T47D (cell line): ENCODE data around the gene DGKB.
"Not testable (repeated sequence)": the region's sequence is repeated elsewhere in the genome, so short reads cannot be mapped to it uniquely, and the experiment has no call there.

ENCODE experiments used
- DNase-seq, 2 experiments: peaks; one replicate each; pipeline versions ENCODE4 v3.0.0 to v3.0.0-alpha.2; 2011 to 2012; ENCODE audit warnings: low read depth in 1 of 2, low spot score in 1 of 2
- JUND ChIP-seq: IDR thresholded peaks from 2 replicates; pipeline ENCODE4 v1.6.1; 2012; ENCODE audit warnings: low read depth
- in situ Hi-C: cut with HindIII; loops from 2 replicates; pipeline ENCODE4 v1.10.0; 2016; ENCODE audit warnings: low sequenced_read_pairs, low pct_unique_long_range_greater_than_20kb

DGKB gene

DNA sequence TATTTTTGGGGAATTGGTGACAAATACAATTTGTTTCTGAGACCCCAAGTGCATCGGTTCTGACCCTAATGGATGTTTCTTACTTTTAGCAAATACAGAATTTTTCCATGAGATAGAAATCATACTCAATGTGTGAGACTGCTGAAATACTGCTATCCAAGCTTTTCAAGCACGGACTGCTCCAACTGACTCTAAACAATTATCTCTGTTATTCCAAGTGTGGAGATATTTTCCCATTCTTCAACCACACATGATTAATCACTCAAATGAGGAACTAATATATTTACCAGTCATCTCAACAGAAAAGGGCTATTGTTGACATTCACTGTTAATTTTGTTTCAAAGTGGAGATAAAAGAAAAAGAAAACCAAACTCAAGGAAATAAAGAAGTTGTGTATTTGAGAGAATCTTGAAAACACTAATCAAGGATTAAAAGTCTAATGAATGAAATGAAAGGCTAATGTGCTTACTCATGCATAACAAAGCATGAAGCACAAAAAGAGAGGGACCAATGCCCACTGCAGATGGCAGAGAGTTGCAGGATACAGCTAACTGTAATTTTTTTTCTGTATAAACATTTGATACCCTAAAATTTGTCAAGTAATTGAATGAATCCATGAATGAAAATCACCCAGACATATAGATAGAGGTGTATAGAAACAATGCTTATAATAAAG is 423.6 kb downstream of the DGKB start:
- no peak for DNase-seq
- no peak for TF ChIP-seq JUND
- in situ Hi-C loops = no loop called here

DNA sequence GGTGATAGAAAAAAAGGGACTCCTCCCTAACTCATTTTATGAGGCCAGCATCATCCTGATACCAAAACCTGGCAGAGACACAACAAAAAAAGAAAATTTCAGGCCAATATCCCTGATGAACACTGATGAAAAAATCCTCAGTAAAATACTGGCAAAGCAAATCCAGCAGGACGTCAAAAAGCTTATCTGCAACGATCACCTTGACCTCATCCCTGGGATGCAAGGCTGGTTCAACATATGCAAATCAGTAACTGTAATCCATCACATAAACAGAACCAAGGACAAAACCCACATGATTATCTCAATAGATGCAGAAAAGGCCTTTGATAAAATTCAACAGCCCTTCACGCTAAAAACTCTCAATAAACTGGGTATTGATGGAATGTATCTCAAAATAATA is 440.8 kb downstream of the DGKB start:
- in situ Hi-C loops, DNase-seq: not testable (repeated sequence)

GRCh38 chr7:14458846-14459245 is 443.7 kb downstream of the DGKB start:
- in situ Hi-C loops, DNase-seq: not testable (repeated sequence)

DNA sequence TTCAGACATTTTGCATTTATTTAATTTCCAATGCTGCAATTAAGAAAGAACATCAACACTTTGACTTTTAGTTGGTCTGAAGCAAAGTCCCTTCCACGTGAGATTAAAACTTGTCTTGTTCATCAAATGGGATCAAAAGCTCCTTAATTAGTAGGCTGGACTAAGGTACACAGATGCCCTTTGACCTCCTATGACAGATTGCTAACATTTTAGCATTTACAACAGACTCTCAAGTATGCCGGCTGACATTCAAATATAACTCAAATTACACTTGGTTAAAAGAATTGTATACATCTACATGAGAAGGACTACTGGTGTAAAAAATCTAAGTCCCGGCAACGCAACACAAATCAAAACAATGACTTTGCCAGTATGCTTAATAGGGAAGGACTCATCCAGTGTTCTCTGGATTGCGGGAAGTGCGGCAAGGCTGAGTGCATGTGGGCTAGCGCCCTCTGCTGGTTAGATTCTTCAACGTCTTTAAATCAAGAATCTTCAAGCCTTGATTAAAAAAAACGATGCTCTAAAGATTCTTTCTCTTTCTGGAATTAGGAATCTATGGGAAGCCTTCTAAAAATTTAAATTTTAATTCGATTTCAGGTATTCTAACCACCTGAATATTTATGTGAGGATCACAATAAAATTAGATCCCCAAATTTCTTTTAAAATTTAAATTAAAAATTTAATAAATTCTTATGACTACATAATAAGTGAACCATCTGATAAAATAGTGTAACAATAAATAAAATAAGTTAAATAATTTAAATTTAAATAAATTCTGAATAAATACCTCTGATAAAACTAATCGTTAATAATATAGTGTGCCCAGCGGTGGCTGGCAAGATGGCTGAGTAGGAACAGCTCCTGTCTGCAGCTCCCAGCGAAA is 444.7 kb downstream of the DGKB start:
- no peak for TF ChIP-seq JUND
- peak; percentile 62 to 90 for DNase-seq
- in situ Hi-C loops = no loop called here

DNA sequence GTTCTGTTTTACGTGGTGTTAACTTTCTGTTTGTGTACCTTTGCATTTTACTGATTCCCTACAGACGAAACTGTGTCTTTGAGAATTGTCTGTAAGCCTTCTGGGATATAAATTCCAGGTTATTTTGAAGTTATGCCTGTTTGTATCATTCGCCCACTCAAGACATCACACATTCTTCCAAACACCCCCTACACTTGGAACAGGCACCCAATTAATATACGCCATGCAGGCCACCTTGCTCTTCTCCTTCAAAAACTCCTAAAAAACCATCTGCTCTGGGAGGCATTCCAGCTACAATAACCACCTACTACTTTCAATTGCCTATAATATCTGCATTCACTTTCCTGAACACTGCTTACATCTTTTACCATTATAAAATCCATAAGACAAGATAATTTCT is 453.3 kb downstream of the DGKB start:
- TF ChIP-seq JUND = no peak
- DNase-seq = no peak
- in situ Hi-C loops = no loop called here

DNA sequence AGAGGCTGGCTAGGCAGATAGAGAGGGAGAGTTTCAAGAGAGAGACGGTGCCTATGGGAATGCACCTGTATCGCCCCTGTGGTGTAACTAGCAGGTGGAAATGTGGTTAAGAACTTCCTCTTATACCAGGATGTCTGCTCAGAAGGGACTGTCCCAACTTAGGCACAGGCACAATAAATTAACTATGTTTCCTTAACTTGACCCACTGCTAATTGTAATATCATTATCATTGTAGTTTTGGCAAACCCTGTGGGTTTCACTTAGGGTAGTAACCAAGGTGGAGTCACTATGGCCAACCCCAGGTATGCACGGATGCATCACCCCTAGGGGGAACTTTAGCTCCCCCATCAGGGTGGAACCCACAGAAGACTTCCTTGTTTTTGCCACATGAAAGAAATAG is 455.7 kb downstream of the DGKB start:
- no peak for DNase-seq
- in situ Hi-C loops = no loop called here

GRCh38 chr7:14446219-14446618 is 456.3 kb downstream of the DGKB start:
- in situ Hi-C loops = no loop called here
- DNase-seq = no peak
- TF ChIP-seq JUND = no peak

More for the DNA sequence above, 455.7 kb downstream of the DGKB start:
- TF ChIP-seq JUND = no peak

DNA sequence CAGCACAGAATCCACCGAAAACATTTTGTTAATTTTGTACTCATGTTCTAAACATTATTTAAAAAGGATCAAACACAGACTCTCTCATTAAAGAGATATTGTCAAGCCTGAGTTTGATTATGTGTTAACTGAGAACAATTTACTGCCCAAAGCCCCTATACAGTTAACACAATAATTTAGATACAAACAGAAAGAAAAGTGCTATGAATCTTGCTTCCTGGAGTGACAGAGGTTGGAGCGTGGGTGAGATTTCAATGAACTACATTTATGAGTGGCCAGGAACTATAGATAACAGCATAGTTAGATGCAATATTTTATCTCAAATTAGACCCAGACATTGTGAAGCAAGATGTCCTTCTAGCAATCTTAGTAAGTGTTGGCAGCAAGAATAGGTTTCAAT is 464.2 kb downstream of the DGKB start:
- no peak for TF ChIP-seq JUND
- no peak for DNase-seq
- in situ Hi-C loops = no loop called here

DNA sequence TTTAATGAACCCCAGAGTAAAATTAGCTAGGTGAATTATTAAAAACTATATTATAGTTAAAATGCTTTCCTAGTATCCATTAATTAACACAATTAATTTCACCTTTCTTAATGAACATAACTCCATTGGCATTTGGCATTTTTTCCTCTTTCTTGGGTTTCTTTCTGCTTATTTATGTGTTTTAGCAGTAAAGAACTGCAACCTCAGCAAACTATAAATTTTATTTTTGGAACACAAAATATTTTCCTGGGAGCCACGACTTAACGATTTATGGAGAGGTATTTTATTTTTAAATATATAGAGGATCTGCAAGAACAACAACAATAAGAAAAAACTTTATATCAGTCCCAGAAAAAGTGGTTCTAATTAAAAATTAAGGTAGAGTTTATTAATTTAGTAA is 465.7 kb downstream of the DGKB start:
- in situ Hi-C loops = no loop called here
- TF ChIP-seq JUND = no peak
- no peak for DNase-seq

DNA sequence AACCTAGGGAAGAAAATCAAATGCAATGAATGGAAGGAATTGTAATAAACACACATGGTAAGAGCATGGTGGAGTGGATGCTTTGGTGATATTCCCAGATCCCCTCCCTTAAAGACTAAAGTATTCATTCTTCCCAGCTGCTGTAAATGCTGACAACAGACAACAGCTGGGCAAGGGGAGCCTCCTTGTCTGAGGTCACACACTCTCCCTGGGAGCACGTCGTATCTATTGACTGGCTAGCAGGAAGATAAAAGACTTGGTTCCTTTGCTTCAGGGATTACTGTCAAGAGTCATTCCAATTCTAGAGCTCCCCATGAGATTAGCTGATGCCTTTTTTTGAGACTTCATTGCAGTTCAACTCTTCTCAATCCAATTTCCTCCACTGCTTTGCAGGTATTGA is 469.6 kb downstream of the DGKB start:
- in situ Hi-C loops = no loop called here
- DNase-seq = no peak
- no peak for TF ChIP-seq JUND

DNA sequence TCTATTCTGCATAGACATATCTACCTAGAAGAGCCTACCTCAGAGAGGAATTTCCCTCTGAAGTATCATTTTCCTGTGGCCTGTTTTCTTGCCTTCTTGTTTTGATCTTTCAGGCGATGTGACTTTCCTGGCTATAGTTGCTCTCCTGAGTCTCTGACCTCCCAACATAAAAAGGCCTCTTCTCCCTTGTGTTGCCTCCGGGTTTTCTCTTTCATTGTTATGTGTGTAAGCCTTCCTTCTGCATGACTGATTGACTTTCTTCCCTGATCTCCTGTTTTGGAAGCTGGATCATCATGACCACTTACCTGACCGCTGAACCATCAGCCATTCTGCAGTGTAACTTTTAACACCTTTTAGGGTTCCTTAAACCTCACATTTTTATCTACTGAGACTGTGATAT is 471.6 kb downstream of the DGKB start:
- in situ Hi-C loops = no loop called here
- DNase-seq = no peak
- TF ChIP-seq JUND = no peak

GRCh38 chr7:14425559-14425958 is 477.0 kb downstream of the DGKB start:
- no peak for TF ChIP-seq JUND
- no peak for DNase-seq
- in situ Hi-C loops = no loop called here

DNA sequence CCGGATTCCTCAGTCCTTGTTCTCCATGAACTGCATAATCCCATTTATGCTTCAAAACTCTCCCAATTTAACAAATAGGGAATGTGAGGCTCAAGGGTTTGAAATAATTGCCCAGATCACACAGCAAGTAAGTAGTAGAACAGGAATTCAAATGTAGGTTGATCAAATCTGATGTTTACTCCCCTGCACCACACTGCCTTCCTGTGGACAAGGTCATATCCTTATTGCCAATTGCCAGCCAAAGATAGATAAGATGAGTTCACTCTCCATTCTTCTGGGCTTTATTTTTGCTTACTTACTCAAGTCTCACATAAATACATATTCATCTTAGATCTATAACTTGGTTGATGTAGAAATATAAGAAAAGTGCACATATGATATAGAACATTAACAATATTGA is 477.9 kb downstream of the DGKB start:
- TF ChIP-seq JUND = no peak
- in situ Hi-C loops = no loop called here
- DNase-seq = peak; percentile 4 to 75
